NCI-H2029 (cell line): ENCODE measurements around the gene NPAS1.
A peak's percentile ranks its signal among the peaks of the same experiment; 100 is the strongest.

ENCODE experiments used
- DNase-seq: peaks from one replicate; lab custom pipeline; 2025; lab: John Stamatoyannopoulos, UW

NPAS1 gene, protein sequence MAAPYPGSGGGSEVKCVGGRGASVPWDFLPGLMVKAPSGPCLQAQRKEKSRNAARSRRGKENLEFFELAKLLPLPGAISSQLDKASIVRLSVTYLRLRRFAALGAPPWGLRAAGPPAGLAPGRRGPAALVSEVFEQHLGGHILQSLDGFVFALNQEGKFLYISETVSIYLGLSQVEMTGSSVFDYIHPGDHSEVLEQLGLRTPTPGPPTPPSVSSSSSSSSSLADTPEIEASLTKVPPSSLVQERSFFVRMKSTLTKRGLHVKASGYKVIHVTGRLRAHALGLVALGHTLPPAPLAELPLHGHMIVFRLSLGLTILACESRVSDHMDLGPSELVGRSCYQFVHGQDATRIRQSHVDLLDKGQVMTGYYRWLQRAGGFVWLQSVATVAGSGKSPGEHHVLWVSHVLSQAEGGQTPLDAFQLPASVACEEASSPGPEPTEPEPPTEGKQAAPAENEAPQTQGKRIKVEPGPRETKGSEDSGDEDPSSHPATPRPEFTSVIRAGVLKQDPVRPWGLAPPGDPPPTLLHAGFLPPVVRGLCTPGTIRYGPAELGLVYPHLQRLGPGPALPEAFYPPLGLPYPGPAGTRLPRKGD

GRCh38 chr19:47019431-47020041, at the start of gene NPAS1:
Gene NPAS1, plus strand, starts transcription at chr19:47019837. Its CDS starts 1,211 bp downstream, at chr19:47021048.
- DNase-seq = no peak

DNA sequence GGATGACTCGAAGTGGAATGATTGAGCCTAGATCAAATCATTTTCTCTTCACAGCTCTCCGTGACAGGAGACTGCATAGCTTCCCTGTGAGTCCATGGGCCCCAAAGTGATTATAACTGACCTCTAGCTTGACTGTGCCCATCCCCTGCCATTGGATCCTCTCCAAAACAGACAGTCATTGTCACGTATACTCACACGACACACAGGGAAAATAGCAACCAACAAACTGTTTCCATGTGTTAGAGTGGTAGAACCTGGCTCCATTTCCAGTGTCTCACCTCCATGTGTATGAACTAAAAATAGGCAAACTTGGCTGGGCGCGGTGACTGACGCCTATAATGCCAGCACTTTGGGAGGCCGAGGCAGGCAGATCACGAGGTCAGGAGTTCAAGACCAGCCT, 48.8 kb upstream of the NPAS1 start:
- peak; percentile 74 for DNase-seq

DNA sequence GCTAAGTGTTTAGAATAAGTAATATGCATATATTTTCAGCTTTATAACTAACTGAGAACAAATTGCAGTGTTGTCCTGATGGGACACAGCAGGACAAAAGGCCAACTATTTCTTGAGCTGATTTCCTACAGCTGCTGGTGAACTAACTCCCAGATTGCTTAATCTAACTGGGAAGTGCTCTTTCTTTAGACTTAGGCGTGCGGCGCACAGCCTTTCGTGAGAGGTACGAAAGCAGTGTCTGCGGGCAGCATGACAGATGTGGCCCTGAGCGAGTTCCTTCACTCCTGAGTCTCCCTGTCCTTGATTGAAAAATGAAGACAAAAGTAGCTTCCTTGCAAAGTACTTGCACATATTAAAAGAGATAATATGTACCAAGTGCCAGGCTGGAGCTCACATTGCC, 47.3 kb upstream of the NPAS1 start:
- DNase-seq = no peak

- no peak for DNase-seq
Observed at GRCh38 chr19:46974181-46974580, 45.5 kb upstream of the NPAS1 start.

DNA sequence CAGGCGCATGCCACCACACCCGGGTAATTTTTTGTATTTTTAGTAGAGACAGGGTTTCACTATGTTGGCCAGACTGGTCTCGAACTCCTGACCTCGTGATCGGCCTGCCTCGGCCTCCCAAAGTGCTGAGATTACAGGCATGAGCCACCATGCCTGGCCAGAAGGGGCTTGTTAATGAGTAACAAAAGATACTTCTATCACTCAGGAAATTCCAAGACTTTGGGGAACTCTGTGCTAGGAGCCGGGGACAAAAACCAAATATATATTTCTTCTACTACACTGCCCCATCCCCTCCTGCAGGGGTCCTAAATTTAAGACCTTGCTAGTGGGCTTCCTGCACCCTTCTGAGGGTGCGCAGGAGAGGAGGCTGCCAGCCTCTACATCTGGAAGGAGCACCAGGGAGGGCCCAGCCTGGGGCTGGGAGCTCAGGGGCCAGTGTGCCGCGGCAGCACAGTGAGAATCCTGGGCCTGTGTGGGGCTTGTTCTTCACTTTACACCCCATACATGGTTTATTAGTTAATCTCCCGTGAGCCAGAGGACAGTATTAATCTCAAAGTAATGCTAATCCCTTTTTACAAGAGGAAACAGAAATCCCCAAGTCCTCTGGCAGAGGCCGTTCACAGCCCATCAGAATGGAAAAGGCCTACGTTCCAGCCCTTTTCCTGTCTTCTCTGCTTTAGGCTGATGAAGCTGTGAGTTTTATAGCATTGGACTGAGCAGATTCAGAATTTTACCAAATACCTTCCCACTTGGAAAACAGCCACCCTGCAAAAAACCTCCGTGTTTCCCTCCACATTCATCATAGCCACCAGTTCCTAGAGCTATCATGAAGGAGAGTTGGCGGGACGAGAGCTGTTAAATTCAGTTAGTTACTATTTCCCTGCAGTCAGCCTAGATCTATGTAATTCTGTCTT, 44.4 kb upstream of the NPAS1 start:
- DNase-seq = no peak

DNA sequence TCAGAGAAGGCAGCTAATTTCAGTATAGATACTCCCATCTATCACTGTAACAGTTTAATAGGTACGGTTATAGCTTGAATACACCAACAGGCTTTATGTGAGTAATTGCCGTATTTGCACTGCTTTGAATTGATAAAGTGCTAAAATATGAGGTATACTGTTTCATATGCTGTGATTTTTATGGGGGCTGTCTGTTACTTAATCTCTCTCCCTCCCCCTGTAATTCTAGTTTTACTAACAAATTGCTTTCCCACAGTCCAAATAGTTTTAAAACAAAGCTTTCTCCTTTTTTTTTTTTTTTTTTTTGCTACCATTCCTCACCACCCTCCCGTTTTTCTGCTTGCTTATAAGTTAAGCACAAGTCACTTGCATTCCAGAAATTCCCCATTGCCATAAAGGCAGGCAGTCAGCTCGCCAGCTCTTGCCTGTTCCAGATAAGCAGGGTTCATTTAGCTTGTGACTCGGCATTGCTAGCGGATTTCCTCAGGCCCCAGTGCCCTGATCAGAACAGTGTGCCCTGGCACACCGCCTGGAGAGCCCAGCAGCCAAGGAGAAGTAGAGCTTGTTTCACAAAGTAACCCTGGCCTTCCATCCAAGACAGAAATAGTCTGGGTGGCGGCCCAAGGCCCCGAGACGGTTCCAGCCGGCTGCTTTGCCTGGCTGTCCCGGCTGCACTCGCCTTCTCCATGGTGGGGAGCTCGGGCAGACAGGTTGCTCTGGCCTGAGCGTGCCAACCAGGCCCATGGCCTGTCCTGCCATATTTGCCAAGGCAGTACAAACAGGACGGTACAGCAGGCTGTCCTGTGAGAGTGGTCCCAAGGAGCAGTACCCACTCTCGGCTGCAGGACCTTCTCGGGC, 43.5 kb upstream of the NPAS1 start:
- no peak for DNase-seq

GRCh38 chr19:46976845-46977320, 42.8 kb upstream of the NPAS1 start:
- DNase-seq = no peak

DNA sequence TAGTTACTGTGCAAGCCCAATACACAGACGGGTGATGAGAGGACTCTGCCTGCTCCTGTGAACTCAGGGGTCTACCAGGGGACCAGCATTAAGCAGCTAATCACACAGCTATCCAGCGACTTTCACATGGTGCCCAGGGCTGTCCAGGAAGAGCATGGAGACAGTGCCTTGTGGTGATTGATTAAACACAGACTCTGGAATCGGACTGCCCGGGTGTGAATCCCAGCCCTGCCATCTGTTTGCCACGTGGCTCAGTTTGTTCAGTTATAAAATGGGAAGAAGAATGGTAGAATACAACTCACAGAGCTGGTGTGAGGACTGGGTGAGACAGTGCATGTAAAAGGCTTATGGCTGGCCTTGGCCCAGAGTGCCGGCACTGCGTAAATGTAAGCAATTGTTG, 42.1 kb upstream of the NPAS1 start:
- DNase-seq = no peak

GRCh38 chr19:46978171-46978869, 41.3 kb upstream of the NPAS1 start:
- no peak for DNase-seq

GRCh38 chr19:46979126-46980105, 40.2 kb upstream of the NPAS1 start:
- DNase-seq = no peak

DNA sequence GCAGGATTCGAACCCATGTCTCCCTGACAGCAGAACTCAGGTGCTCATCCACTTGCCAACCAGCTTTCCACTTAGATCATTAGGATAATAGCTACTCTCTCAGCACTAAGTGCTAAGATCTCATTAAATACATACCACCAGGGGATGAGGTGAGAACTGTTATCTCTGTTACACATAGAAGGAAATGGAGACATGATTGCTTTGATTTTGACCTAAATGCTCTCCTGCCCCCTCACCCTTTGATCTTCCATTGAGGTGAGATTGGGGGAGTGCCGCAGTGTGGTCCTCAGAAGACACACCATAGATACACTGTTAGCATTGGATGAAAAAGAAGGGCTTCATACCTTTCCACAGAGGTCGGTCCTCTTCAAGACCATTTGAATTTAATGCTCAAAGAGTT, 38.9 kb upstream of the NPAS1 start:
- no peak for DNase-seq

GRCh38 chr19:46981286-46981945, 38.2 kb upstream of the NPAS1 start:
- DNase-seq = no peak

- DNase-seq = no peak
Observed at GRCh38 chr19:46983097-46983496, 36.5 kb upstream of the NPAS1 start.

- peak; percentile 61 for DNase-seq
Observed at GRCh38 chr19:46984077-46985010, 35.3 kb upstream of the NPAS1 start.

DNA sequence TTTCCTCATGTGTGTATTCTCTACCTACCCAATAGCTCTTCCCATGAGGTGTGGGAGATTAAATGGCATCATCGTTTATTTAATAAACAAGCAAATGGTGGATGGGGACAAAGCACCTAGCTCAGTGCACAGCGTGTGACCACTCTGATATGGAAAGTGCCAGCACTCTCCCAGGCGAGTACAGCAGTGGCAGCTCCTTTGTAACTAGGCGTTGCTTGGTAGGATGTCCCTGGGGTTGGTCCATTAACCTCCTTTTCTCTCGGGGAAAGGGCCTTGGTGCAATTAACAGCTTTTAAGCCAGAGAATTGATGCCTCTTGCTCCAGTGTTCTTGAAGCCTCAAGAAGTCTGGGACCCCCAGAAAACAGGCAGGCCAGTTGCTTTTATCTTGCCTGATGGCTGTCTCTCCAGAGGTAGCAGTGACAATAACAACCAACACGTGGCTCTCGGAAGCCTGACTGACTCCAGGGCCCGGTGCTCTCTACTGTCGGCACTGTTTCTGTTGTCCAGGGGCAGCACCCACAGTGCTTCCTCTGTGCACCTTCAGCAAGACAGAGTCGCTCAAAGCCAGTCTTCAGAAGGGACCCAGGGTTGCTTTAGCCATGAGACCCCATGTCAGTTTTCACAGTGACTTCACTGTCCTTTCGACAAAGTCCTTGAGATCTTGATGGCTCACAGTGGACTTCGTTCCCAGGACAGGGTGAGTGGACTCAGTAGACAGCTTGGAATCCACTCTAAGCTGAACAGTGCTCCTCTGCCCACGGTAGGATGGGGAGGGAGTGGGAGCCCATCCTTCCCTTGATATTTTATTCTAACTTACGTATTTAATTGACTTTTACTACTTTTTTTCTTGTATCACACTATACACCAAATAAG, 33.9 kb upstream of the NPAS1 start:
- no peak for DNase-seq

GRCh38 chr19:46988614-46989230, 30.9 kb upstream of the NPAS1 start:
- no peak for DNase-seq
